ACC112 (cell line): ENCODE measurements around the gene CARMIL3.

Experiments
- H2AFZ ChIP-seq: fragments of 200-600 bp; sonication (generic); one replicate; pipeline ENCODE4 v1.6.0; 2017; ENCODE audit warnings: antibody characterized with exemption, low read length; ENCODE audit not compliant: unreplicated experiment
- H3K27ac ChIP-seq: fragments of 200-600 bp; sonication (generic); 2 replicates; pipeline ENCODE4 v1.5.1; 2014; ENCODE audit warnings: low read depth, mild to moderate bottlenecking, antibody characterized with exemption, low read length, moderate library complexity
- H3K27me3 ChIP-seq: fragments of 200-600 bp; sonication (generic); 2 replicates; pipeline ENCODE4 v1.6.1; 2014; ENCODE audit warnings: mild to moderate bottlenecking, antibody characterized with exemption, low read length, moderate library complexity, mixed read lengths; ENCODE audit not compliant: insufficient read depth
- H3K36me3 ChIP-seq: fragments of 200-600 bp; sonication (generic); 2 replicates; pipeline ENCODE4 v1.6.1; 2016; ENCODE audit warnings: mild to moderate bottlenecking, antibody characterized with exemption, low read length, moderate library complexity, mixed read lengths; ENCODE audit not compliant: insufficient read depth
- H3K4me1 ChIP-seq: fragments of 200-600 bp; sonication (generic); one replicate; pipeline ENCODE4 v1.6.1; 2016; ENCODE audit warnings: low read length, mixed read lengths; ENCODE audit not compliant: insufficient read depth, unreplicated experiment, control insufficient read depth
- H3K4me3 ChIP-seq: fragments of 200-600 bp; sonication (generic); 2 replicates; pipeline ENCODE4 v1.5.1; 2014; ENCODE audit warnings: mild to moderate bottlenecking, low read depth, low read length
- H3K79me2 ChIP-seq: fragments of 200-600 bp; sonication (generic); one replicate; pipeline ENCODE4 v1.6.0; 2016; ENCODE audit warnings: low read length; ENCODE audit not compliant: control insufficient read depth, unreplicated experiment, insufficient read depth

The CARMIL3 gene

DNA sequence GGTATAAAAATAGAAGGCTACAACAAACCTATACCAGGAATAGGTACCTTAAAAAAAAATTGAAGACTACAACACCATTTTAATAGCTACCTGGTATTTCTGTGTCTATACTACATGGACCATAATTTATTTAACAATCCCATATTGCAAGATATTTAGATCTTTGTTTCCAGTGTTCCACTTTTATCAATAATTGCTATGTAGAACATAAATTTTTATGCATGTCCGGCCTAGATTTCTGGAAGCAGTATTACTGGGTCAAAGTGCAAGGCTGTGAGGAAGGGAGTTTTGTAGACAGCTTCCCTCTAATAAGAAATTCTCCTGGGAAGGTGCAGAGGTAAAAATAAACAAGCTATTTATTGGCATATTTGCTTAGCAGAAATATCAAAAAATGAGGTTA, 58.7 kb downstream of the CARMIL3 start:
- H3K27ac ChIP-seq, result no peak overlapping the region
- H3K4me3 ChIP-seq, result no peak overlapping the region
- no peaks in the 10 kb centered on the region for H3K79me2 ChIP-seq
- no peaks in the 10 kb centered on the region for H3K36me3 ChIP-seq
- peaks cover 11% of the 10 kb centered on the region for H3K4me1 ChIP-seq
- no peaks in the 10 kb centered on the region for H3K27me3 ChIP-seq
- no peak overlapping the region for H2AFZ ChIP-seq

DNA sequence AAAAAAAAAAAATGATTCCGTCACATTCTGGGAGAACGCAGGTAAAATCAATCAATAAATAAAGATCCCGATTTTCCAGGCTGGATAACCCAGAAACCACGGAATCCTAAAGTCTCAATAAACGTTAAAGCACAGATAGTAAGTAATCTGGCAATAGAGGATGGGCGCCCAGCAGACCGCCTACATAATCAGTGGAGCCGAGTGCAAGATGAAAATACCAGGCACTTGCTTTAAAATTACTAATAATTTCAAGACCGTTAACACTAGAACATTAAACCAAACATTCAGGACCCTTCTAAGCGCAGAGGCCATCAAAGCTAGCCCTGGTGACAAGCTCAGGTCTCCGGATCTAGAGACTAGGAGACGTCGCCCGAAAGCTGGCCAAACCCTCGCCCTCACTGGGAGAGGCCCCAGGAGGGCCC, 61.6 kb downstream of the CARMIL3 start:
- no peaks in the 10 kb centered on the region for H3K79me2 ChIP-seq
- H3K4me1 ChIP-seq, result peaks cover 6% of the 10 kb centered on the region
- H3K27ac ChIP-seq, result peak overlapping the region; percentile 89
- no peaks in the 10 kb centered on the region; the same call in 1 of the 2 replicates for H3K36me3 ChIP-seq
- peak overlapping the region; percentile 91 for H3K4me3 ChIP-seq
- H3K27me3 ChIP-seq, result no peaks in the 10 kb centered on the region
- H2AFZ ChIP-seq, result peak overlapping the region; percentile 55

DNA sequence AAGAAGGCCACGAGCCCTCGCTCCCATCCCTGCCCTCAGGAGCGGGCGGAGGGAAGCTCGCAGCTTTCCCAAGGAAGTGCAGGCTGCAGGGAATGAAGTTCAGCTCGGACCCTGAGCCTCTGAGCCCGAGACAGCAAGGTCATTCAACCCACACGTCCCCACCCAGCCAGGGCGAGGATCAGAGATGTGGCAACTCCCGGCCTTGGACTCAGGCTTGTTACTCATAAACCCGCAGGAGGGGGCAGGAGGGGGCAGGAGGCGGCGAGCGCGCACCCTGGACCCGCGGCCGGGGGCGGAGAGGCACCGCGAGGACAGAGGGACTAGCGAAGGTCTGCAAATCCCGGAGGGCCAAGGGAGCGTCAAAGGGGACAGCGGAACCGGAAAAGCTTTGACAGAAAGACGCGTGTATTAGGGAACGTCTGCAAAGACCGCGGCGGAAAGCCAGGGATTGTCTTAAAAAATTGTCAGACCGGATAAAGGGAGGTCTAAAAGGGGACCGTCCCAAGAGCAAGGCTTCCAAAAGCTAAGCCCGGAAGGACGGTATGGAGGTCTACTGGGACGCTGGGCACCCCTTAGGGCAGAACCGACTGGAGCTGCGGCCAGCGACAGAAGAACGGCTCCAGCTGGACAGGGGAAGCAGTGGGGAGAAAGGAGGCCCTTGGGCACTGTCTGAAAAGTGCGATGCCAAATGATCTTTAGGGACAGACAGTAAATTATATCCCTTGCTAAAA, 62.2 kb downstream of the CARMIL3 start:
- Histone ChIP-seq H3K27ac (peak overlapping the region; percentile 89), H3K4me1 (peaks cover 6% of the 10 kb centered on the region), H2AFZ (peak overlapping the region; percentile 55), H3K4me3 (peak overlapping the region; percentile 91), H3K79me2 (no peaks in the 10 kb centered on the region), H3K36me3 (no peaks in the 10 kb centered on the region; the same call in 1 of the 2 replicates), H3K27me3 (no peaks in the 10 kb centered on the region)

DNA sequence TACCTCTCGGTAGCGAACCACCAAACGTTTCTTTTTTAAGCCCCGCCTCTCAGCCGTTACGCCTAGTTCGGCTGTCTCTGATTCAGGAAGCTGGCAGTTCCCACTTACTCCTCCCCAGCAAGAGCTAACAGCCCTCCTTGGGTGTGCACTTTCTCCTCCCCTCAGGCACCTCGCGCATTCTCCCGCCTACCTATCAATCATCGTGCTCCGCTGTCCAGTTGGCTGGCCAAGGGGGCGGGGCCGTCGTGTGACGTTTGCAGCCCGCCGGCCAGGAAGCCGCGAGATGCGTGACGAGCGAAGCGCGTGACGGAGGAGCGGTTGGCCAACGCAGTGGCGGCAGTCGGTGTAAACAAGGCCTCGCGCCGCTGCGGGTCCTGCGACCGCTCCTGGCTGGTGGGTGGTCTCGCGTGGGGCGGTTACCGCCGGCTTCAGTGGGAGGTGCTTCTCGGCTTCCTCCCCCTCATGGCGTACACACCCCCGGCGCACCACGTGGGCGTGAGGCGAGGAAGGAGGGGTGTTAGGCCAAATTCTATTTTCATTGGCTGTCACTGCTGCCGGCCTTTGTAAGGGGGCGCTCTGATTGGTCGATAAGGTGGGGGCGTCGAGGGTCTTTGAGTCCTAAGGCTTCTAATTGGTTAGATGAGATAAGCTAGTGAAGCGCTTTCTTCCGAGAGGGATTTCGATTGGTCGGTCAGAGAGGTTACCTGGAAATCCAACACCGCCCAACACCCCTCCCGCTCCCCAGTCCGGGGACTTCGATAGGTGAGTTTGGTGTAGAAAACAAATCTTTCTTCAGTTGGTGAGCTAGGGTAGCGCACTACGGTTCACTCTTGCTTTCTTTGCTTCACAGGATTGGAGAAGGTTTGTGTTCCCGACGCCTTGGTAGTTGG, 63.0 kb downstream of the CARMIL3 start, which contains the start of the genes DCAF11 and NRL:
DCAF11 (plus strand) TSS at position 246 of the 890 bp plus-strand sequence. CDS start 818 bp downstream, outside the sequence.
NRL (minus strand) TSS at position 418 of the 890 bp plus-strand sequence. CDS start 32,101 bp downstream, outside the sequence.
- peak within 1 kb of the TSS; percentile 89 for H3K27ac ChIP-seq
- peak within 1 kb of the TSS; percentile 91 for H2AFZ ChIP-seq
- H3K4me3 ChIP-seq, result peak within 1 kb of the TSS; percentile 91
- no peaks in the 10 kb centered on the region for H3K79me2 ChIP-seq
- H3K4me1 ChIP-seq, result peaks cover 6% of the 10 kb centered on the region
- no peaks in the 10 kb centered on the region for H3K27me3 ChIP-seq
- H3K36me3 ChIP-seq, result no peaks in the 10 kb centered on the region; the same call in 1 of the 2 replicates

DNA sequence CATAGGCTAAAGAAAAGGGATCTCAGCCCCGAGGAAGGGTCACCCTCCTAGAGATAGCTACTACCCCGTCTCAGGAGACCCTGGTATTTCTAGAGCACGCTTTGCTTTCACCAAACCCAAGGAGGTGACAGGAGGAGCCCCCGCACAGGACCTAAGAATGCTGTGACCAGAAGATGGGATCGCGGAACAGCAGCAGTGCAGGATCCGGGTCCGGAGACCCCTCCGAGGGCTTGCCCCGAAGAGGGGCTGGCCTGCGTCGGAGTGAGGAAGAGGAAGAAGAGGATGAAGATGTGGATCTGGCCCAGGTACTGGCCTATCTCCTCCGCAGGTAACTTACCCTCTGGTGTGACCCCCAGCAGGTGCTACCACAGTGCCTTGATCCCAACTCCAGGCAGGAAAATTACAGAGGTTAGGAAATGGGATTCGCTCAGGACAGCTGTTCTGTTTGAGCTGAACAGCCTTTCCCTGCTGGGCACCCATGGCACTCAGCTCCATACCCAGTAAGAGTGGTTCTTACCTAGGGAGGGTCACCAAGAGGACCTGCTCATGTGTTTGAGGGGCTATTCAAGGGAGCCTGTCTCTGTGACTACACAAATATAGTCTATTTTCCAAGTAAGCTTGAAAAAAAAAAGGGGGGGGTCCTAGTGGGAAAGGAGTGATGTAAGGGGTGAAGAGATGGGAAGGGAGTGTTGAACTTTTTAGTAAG, 63.8 kb downstream of the CARMIL3 start:
- no peaks in the 10 kb centered on the region for H3K79me2 ChIP-seq
- H3K36me3 ChIP-seq, result no peaks in the 10 kb centered on the region; the same call in 1 of the 2 replicates
- H2AFZ ChIP-seq, result peak overlapping the region; percentile 91
- no peaks in the 10 kb centered on the region for H3K27me3 ChIP-seq
- peaks cover 6% of the 10 kb centered on the region for H3K4me1 ChIP-seq
- H3K27ac ChIP-seq, result no peak overlapping the region
- H3K4me3 ChIP-seq, result peak overlapping the region; percentile 91

DNA sequence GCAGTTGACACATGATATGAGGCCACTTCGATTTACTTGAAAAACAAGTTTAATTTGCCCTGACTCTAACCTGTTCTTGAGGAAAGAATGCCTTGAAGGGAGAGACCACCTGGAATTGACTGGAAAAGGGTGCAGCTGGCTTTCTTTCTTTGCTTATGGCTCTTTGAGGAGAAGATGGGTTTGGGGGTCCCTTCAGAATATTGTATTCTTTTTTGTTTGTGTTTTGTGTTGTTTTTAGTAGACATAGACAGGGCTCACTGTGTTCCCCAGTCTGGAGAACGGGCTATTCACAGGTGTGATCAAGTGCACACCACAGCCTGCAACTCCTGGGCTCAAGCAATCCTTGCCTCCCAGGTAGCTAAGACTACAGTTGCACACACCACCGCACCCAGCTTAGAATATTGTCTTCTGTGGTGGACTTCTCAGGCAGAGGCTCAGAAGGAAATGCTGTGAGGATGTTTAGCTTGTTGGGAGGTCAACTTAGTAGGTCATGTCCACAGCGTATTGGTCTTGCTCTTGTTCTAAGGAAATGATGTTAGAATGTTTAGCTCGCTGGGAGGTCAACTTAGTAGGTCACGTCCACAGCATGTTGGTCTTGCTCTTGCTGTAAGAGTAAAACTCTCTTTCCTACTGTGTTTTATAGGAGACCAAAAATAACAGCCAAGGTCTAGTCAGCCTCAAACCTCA, 64.5 kb downstream of the CARMIL3 start:
- H2AFZ ChIP-seq, result no peak overlapping the region
- no peak overlapping the region for H3K27ac ChIP-seq
- no peaks in the 10 kb centered on the region; the same call in 1 of the 2 replicates for H3K36me3 ChIP-seq
- no peaks in the 10 kb centered on the region for H3K79me2 ChIP-seq
- peaks cover 6% of the 10 kb centered on the region for H3K4me1 ChIP-seq
- no peaks in the 10 kb centered on the region for H3K27me3 ChIP-seq
- peak overlapping the region; percentile 91; the same call in 1 of the 2 replicates for H3K4me3 ChIP-seq

DNA sequence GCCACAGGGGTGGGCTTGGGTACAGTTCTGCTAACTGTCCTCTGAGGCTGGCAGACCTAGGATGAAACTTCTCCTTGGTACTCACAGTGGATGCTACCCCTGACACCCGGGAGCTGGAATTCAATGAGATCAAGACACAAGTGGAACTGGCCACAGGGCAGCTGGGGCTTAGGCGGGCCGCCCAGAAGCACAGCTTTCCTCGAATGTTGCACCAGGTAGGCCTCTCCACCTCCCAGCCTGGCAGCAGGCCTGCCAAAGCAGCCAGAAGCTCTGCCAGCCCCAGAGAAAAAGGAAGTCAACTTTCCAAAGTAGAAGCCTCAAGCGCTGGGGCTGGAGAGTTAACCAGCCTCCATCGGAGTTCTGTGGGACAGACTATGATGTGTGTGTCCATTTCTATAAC, 65.4 kb downstream of the CARMIL3 start:
- H3K4me1 ChIP-seq, result peaks cover 6% of the 10 kb centered on the region
- no peaks in the 10 kb centered on the region for H3K27me3 ChIP-seq
- H3K79me2 ChIP-seq, result no peaks in the 10 kb centered on the region
- no peak overlapping the region for H3K4me3 ChIP-seq
- H3K36me3 ChIP-seq, result no peaks in the 10 kb centered on the region; the same call in 1 of the 2 replicates
- H3K27ac ChIP-seq, result no peak overlapping the region
- no peak overlapping the region for H2AFZ ChIP-seq
